HG03060 (cell line): ENCODE data around the gene UCN3.
"Not testable (repeated sequence)": the region's sequence is repeated elsewhere in the genome, so short reads cannot be mapped to it uniquely, and the experiment has no call there.

Experiments
- ATAC-seq: cut with Tn5 transposase; IDR thresholded peaks from one replicate; pipeline ENCODE4 v1.9.1; 2021; ENCODE audit warnings: low read depth, moderate number of reproducible peaks; ENCODE audit not compliant: unreplicated experiment

UCN3 gene

GRCh38 chr10:5402798-5403197 is 38.0 kb downstream of the UCN3 start:
- no peak for ATAC-seq

- ATAC-seq = no peak
These were observed 39.7 kb downstream of the UCN3 start, which contains the start of gene TUBAL3 for GRCh38 chr10:5404208-5405041. Gene TUBAL3 (minus strand): TSS chr10:5404828. CDS start chr10:5404792, 36 bp downstream.

GRCh38 chr10:5406918-5407317 is 42.2 kb downstream of the UCN3 start:
- no peak for ATAC-seq

- ATAC-seq = not testable (repeated sequence)
These were observed 46.0 kb downstream of the UCN3 start for GRCh38 chr10:5410787-5411186.

- no peak for ATAC-seq
These were observed 47.1 kb downstream of the UCN3 start for GRCh38 chr10:5411941-5412276.

- ATAC-seq = peak; percentile 75
These were observed 47.6 kb downstream of the UCN3 start, which contains the start of gene NET1 for GRCh38 chr10:5412277-5412941. Gene NET1 (plus strand): TSS chr10:5412557. CDS start chr10:5412693, 136 bp downstream.

- ATAC-seq = no peak
These were observed 48.5 kb downstream of the UCN3 start for GRCh38 chr10:5413012-5413938.

- ATAC-seq = no peak
These were observed 52.2 kb downstream of the UCN3 start for GRCh38 chr10:5416981-5417380.

- no peak for ATAC-seq
These were observed 53.8 kb downstream of the UCN3 start for GRCh38 chr10:5418584-5418983.

- ATAC-seq = no peak
These were observed 54.8 kb downstream of the UCN3 start for GRCh38 chr10:5419466-5420094.

GRCh38 chr10:5423771-5424170 is 59.0 kb downstream of the UCN3 start:
- ATAC-seq = no peak
